CD4-positive, alpha-beta T cell (primary cell): Measurements from ENCODE around the gene REN. TPM values are rescaled to one million over a fixed set of nuclear protein-coding genes. Genes with fewer than 3 reads are reported as not detected.

ENCODE experiments used
- ATAC-seq: fragments of 200-7000 bp; cut with Tn5 transposase; one replicate; pipeline ENCODE4 v1.10.0; 2022; ENCODE audit warnings: mild to moderate bottlenecking; ENCODE audit not compliant: poor library complexity
- CTCF ChIA-PET: fragments of 350-600 bp; sonication (Branson Sonifier 250); formaldehyde crosslinking; loops from one replicate; lab custom pipeline; 2021; ENCODE audit warnings: antibody characterized with exemption, inconsistent platforms; lab: Charles Lee
- POLR2A ChIA-PET: fragments of 350-600 bp; sonication (Branson Sonifier 250); formaldehyde crosslinking; loops from one replicate; lab custom pipeline; 2021; ENCODE audit warnings: antibody characterized with exemption, inconsistent platforms; lab: Charles Lee
- DNase-seq, 14 experiments: peaks; one replicate each; pipeline ENCODE4 v3.0.0-alpha.2; 2013 to 2020; ENCODE audit warnings: mixed read lengths in 2 of 14
- H3K27ac ChIP-seq, 2 donors: one replicate each; pipeline versions ENCODE4 v1.5.1 to v1.7.0; 2013; ENCODE audit warnings: low read length in 2 of 2, low read depth in 1 of 2, mild to moderate bottlenecking in 1 of 2
- H3K27me3 ChIP-seq, 2 experiments: 1 replicate in 1 of 2; 2 replicates in 1 of 2; pipeline versions ENCODE4 v1.6.1 to v1.7.0; 2013; ENCODE audit warnings: low read length in 2 of 2, control low read depth in 1 of 2, mild to moderate bottlenecking in 1 of 2, moderate library complexity in 1 of 2; ENCODE audit not compliant: insufficient read depth in 2 of 2, control insufficient read depth in 1 of 2
- H3K36me3 ChIP-seq: one replicate; pipeline ENCODE4 v1.6.1; 2013; ENCODE audit warnings: low read length, control low read depth; ENCODE audit not compliant: insufficient read depth
- H3K4me1 ChIP-seq: one replicate; pipeline ENCODE4 v1.6.1; 2013; ENCODE audit warnings: low read length, control low read depth; ENCODE audit not compliant: insufficient read depth
- H3K4me3 ChIP-seq: one replicate; pipeline ENCODE4 v1.5.1; 2013; ENCODE audit warnings: mild to moderate bottlenecking, low read length, moderate library complexity
- H3K9me3 ChIP-seq, 2 experiments: 1 replicate in 1 of 2; 2 replicates in 1 of 2; pipeline versions ENCODE4 v1.6.1 to v1.7.0; 2013; ENCODE audit warnings: low read length in 2 of 2, mild to moderate bottlenecking in 2 of 2, control low read depth in 1 of 2, moderate library complexity in 1 of 2; ENCODE audit not compliant: control insufficient read depth in 1 of 2, insufficient read depth in 1 of 2
- H3K27ac Mint-ChIP-seq: one replicate; pipeline ENCODE4 v1.8.0; 2020; ENCODE audit warnings: mixed read lengths
- H3K27me3 Mint-ChIP-seq: one replicate; pipeline ENCODE4 v1.8.0; 2021; ENCODE audit warnings: mixed read lengths
- H3K36me3 Mint-ChIP-seq: one replicate; pipeline ENCODE4 v1.8.0; 2021; ENCODE audit warnings: low read depth, mixed read lengths
- H3K4me1 Mint-ChIP-seq: one replicate; pipeline ENCODE4 v1.8.0; 2021; ENCODE audit warnings: low read depth, mixed read lengths
- H3K4me3 Mint-ChIP-seq: one replicate; pipeline ENCODE4 v1.8.0; 2020; ENCODE audit warnings: mild to moderate bottlenecking, mixed read lengths
- H3K9me3 Mint-ChIP-seq: one replicate; pipeline ENCODE4 v1.8.0; 2020; ENCODE audit warnings: mixed read lengths
- CTCF ChIP-seq: fragments of 200-600 bp; IDR thresholded peaks from one replicate; pipeline ENCODE4 v1.8.0; 2022; ENCODE audit warnings: antibody characterized with exemption, mild to moderate bottlenecking
- intact Hi-C, 2 experiments: fragments of 100-400 bp; cut with DNase I in 1 of 2; cut with micrococcal nuclease in 1 of 2; formaldehyde crosslinking; loops; one replicate each; pipeline versions ENCODE4 v1.15.1 to v1.9.0; 2023 to 2025; cut with DNase I, micrococcal nuclease
- total RNA-seq, 174 experiments: library from RNA in 2 of 174; stranded (reverse) in 2 of 174; gene quantifications; one replicate each; pipeline ENCODE4 v1.2.3 and lab custom pipeline; 2021 to 2026

Gene REN
- total RNA-seq, 2 experiments from 2014 or later: not detected

- TF ChIP-seq CTCF: no peak
- Histone ChIP-seq H3K4me3 (no peak overlapping the region), H3K9me3 (no peaks in the 10 kb centered on the region), H3K4me1 (no peaks in the 10 kb centered on the region), H3K27me3 (no peaks in the 10 kb centered on the region), H3K27ac (no peak overlapping the region), H3K36me3 (no peaks in the 10 kb centered on the region)
- Mint-ChIP-seq H3K36me3 (peaks cover 9% of the 10 kb centered on the region), H3K27ac (no peak overlapping the region), H3K27me3 (no peaks in the 10 kb centered on the region), H3K4me3 (no peak overlapping the region), H3K4me1 (no peaks in the 10 kb centered on the region), H3K9me3 (no peaks in the 10 kb centered on the region)
- intact Hi-C loops: no loop called here
- CTCF ChIA-PET: no interaction called here
- no peak for ATAC-seq
- POLR2A ChIA-PET: no interaction called here
- DNase-seq: no peak
Observed at GRCh38 chr1:204143276-204144041, 22.7 kb downstream of the REN start.

- ATAC-seq: no peak
Observed at GRCh38 chr1:204142032-204142974, 23.8 kb downstream of the REN start.

GRCh38 chr1:204141131-204141530, 25.0 kb downstream of the REN start:
- Histone ChIP-seq H3K27me3 (no peaks in the 10 kb centered on the region), H3K4me3 (no peak overlapping the region), H3K9me3 (no peaks in the 10 kb centered on the region), H3K4me1 (no peaks in the 10 kb centered on the region), H3K27ac (no peak overlapping the region), H3K36me3 (peaks cover 3% of the 10 kb centered on the region)
- no peaks in the 10 kb centered on the region for H3K27me3 Mint-ChIP-seq
- ATAC-seq (no peak), DNase-seq (no peak)
- no peaks in the 10 kb centered on the region for H3K9me3 Mint-ChIP-seq
- peaks cover 9% of the 10 kb centered on the region for H3K36me3 Mint-ChIP-seq
- no peaks in the 10 kb centered on the region for H3K4me1 Mint-ChIP-seq
- no peak overlapping the region for H3K27ac Mint-ChIP-seq
- ChIA-PET POLR2A (no interaction called here), CTCF (no interaction called here)
- no peak for TF ChIP-seq CTCF
- H3K4me3 Mint-ChIP-seq: no peak overlapping the region
- intact Hi-C loops: no loop called here

More at GRCh38 chr1:204142032-204142974, 23.8 kb downstream of the REN start:
- intact Hi-C loops: no loop called here
- H3K4me1 ChIP-seq: no peaks in the 10 kb centered on the region
- Mint-ChIP-seq H3K4me3 (no peak overlapping the region), H3K4me1 (no peaks in the 10 kb centered on the region), H3K9me3 (no peaks in the 10 kb centered on the region), H3K36me3 (peaks cover 9% of the 10 kb centered on the region), H3K27ac (no peak overlapping the region), H3K27me3 (no peaks in the 10 kb centered on the region)
- H3K36me3 ChIP-seq: peaks cover 3% of the 10 kb centered on the region
- TF ChIP-seq CTCF: no peak
- H3K27ac ChIP-seq: no peak overlapping the region
- DNase-seq: no peak
- H3K4me3 ChIP-seq: no peak overlapping the region
- H3K9me3 ChIP-seq: no peaks in the 10 kb centered on the region
- ChIA-PET POLR2A (no interaction called here), CTCF (no interaction called here)
- H3K27me3 ChIP-seq: no peaks in the 10 kb centered on the region
